ENCODE data around the gene MARCO. TPM values are rescaled to one million over a fixed set of nuclear protein-coding genes. Genes with fewer than 3 reads are reported as not detected.

Gene MARCO, protein sequence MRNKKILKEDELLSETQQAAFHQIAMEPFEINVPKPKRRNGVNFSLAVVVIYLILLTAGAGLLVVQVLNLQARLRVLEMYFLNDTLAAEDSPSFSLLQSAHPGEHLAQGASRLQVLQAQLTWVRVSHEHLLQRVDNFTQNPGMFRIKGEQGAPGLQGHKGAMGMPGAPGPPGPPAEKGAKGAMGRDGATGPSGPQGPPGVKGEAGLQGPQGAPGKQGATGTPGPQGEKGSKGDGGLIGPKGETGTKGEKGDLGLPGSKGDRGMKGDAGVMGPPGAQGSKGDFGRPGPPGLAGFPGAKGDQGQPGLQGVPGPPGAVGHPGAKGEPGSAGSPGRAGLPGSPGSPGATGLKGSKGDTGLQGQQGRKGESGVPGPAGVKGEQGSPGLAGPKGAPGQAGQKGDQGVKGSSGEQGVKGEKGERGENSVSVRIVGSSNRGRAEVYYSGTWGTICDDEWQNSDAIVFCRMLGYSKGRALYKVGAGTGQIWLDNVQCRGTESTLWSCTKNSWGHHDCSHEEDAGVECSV
- not detected in 2 replicates for total RNA-seq (2014; rRNA removed; shearing (Covaris generic))

DNA sequence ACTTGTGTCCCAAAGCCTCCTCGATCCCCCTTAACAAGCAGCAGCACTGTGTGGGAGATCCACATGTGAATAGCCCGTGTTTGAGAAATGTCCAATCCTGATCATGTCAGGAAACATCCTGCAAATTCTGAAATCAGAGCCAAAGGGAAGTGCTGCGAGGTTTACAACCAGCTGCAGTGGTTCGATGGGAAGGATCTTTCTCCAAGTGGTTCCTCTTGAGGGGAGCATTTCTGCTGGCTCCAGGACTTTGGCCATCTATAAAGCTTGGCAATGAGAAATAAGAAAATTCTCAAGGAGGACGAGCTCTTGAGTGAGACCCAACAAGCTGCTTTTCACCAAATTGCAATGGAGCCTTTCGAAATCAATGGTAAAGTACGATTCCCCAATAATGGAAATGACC lies at the start of gene MARCO:
Gene MARCO (plus strand): TSS at position 164 of the 400 bp plus-strand sequence. CDS start 107 bp downstream, at position 271.
- DNase-seq (ENCODE audit: low spot score) = no peak

DNA sequence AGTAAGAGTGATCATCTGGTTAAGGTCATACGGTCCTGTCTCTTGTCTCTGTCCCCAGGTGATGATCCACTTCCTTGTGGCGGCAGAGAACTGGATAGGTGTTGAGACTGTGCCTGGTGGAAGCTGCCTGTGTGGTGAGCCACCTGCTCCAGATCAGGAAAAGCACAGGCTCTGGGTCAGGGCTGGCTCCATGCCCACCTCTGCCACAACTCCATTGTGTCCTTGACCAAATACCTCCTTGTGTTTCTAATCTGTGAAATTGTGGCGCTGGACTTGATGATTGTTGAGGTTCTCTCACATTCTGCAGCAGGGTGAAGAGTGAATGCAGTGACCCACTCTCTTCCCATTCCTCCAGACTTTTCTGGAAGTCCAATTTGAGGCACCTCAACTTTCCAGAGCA lies 48.9 kb upstream of the MARCO start:
- DNase-seq (ENCODE audit: low spot score) = no peak

GRCh38 chr2:118902266-118903028 lies 39.5 kb upstream of the MARCO start:
- no peak for DNase-seq (ENCODE audit: low spot score)

- no peak for DNase-seq (ENCODE audit: low spot score)
These were observed 39.0 kb upstream of the MARCO start for GRCh38 chr2:118903029-118903351.

GRCh38 chr2:118903551-118904479 lies 38.2 kb upstream of the MARCO start:
- DNase-seq (ENCODE audit: low spot score) = no peak

DNA sequence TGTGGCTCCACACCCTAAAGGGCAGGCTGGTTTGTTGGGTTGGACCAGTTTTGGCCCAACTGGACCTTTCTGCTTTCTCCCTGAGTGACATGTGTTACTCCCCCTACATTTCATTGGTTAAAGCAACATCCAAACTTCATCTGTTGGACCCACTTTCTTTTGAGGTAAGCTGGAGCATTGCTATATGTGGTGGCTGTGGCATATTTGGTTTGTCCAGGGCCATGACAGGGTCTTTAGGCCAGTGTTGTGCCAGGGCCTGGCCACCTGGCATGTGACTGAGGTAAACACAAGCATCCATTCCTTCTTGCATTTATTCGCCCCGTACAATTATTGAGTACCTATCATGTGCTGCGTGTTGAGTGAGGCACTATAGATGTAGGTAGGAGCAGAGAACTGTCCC lies 36.8 kb upstream of the MARCO start:
- DNase-seq (ENCODE audit: low spot score) = no peak

- no peak for DNase-seq (ENCODE audit: low spot score)
These were observed 35.8 kb upstream of the MARCO start for GRCh38 chr2:118906186-118906585.

GRCh38 chr2:118907759-118908158 lies 34.2 kb upstream of the MARCO start:
- no peak for DNase-seq (ENCODE audit: low spot score)

GRCh38 chr2:118909191-118909590 lies 32.8 kb upstream of the MARCO start:
- no peak for DNase-seq (ENCODE audit: low spot score)

- no peak for DNase-seq (ENCODE audit: low spot score)
These were observed 30.7 kb upstream of the MARCO start for GRCh38 chr2:118911166-118911856.

GRCh38 chr2:118911936-118912335 lies 30.1 kb upstream of the MARCO start:
- DNase-seq (ENCODE audit: low spot score) = no peak

GRCh38 chr2:118913131-118913802 lies 28.7 kb upstream of the MARCO start:
- DNase-seq (ENCODE audit: low spot score) = peak; percentile 61

- DNase-seq (ENCODE audit: low spot score) = peak; percentile 72
These were observed 28.0 kb upstream of the MARCO start for GRCh38 chr2:118913803-118914645.

DNA sequence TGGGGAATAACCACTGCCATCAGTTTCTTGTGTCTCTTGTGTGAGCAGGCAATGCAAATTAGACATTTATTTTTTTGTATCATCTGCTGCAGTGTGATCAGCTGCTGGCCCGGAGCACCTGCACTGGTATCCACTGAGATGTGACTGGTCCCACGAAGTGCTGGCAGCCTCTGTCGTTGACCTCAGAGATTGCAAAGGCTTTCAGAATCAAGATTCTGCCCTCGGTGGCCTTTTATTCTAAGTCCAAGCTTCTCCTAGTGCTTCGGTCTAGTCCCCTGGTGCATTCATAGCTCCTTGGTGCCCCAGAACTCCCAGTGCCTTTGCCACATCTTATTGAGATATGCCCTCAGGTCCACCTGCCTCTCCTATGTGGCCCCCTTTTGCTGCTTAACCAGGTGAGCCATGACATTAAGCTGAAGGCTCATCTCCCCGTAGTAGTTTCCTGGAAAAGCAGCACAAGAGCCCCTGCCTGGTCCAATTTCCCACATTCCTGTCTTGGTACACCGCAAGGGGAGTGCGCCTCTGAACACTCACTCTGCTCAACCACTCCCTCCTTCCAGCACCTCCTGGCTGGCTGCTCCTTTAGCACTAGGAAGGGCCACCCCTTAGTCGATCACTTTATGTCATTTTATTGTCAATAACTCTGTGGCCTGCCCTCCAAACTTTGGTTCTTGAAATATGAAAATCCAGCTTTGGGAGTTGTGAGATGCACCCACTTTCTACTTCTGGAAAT lies 27.1 kb upstream of the MARCO start:
- no peak for DNase-seq (ENCODE audit: low spot score)

GRCh38 chr2:118918017-118918416 lies 24.0 kb upstream of the MARCO start:
- DNase-seq (ENCODE audit: low spot score) = no peak

GRCh38 chr2:118921646-118922045 lies 20.3 kb upstream of the MARCO start:
- DNase-seq (ENCODE audit: low spot score) = no peak

GRCh38 chr2:118922254-118922653 lies 19.7 kb upstream of the MARCO start:
- DNase-seq (ENCODE audit: low spot score) = no peak

GRCh38 chr2:118923371-118923770 lies 18.6 kb upstream of the MARCO start:
- DNase-seq (ENCODE audit: low spot score) = peak; percentile 54

DNA sequence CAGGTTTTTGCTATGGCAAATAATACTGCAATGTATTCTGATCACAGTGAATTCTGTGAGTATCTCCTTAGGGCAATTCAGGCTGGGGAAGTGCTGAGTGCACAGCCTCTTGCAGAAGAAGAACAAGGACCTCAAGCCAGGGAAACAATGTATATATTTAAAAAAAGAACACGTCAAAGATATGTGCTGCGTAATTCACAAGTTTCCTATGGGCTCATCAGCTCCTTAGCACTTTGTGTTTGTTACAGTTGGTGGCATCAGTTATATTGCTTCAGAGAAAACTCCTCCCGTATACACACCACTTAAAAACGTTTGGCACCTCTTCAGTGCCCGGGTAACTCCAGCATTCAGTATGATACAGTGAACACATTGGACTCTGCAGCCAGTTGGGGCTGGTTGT lies 16.5 kb upstream of the MARCO start:
- DNase-seq (ENCODE audit: low spot score) = no peak

Data from A172 (cell line).